ENCODE data around the gene B4GALNT1. TPM values are rescaled to one million over a fixed set of nuclear protein-coding genes. Genes with fewer than 3 reads are reported as not detected.
A peak's percentile ranks its signal among the peaks of the same experiment; 100 is the strongest.

B4GALNT1 gene
- total RNA-seq, 1 experiment from 2014 or later, result 0.40 TPM

GRCh38 chr12:57621497-57622292, 11.3 kb downstream of the B4GALNT1 start:
- DNase-seq (ENCODE audit: unreplicated experiment), result peak; percentile 35
- CTCF ChIA-PET, result interaction anchor here (0.6 to 4.2 kb wide), 20 partner anchors 9 to 332 kb away, joined by 3 to 72 read pairs (median 4); partner anchors contain the start of gene GLI1

DNA sequence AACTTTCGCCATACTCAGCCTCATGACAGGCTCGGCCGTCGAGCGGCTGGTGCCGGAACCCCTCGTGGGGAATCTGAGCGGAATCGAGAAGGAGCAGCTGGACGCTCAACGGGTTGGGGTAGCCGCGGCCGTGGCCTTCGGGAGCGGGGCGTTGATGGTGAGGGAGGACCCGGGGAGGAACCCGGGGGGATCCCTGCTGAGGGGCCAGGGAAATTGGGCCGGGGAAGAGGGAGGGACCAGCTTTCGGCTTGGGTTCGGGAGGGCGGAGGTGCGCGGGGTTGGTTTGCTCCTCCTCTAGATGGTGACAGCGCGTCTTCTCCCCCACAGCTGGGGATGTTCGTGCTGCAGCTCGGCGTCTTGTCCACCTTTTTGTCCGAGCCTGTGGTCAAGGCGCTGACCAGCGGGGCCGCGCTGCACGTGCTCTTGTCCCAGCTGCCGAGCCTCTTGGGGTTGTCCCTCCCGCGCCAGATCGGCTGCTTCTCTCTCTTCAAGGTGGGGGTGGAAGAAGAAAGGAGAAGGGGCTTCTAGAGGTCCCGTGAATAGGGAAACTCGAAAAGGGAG, 12.0 kb downstream of the B4GALNT1 start:
- Mint-ChIP-seq H3K9me3 (ENCODE audit: unreplicated experiment) (no peaks in the 10 kb centered on the region), H3K4me3 (ENCODE audit: unreplicated experiment) (peak overlapping the region; percentile 47), H3K4me1 (ENCODE audit: insufficient read depth, unreplicated experiment) (peaks cover 5% of the 10 kb centered on the region), H3K36me3 (ENCODE audit: insufficient read depth, unreplicated experiment) (no peaks in the 10 kb centered on the region), H3K27me3 (ENCODE audit: insufficient read depth, unreplicated experiment) (peaks cover 70% of the 10 kb centered on the region), H3K27ac (ENCODE audit: low read depth, unreplicated experiment) (no peak overlapping the region)
- BruUV-seq (replicated peaks), result no TSS peak
- TF ChIP-seq, protein P1, sequence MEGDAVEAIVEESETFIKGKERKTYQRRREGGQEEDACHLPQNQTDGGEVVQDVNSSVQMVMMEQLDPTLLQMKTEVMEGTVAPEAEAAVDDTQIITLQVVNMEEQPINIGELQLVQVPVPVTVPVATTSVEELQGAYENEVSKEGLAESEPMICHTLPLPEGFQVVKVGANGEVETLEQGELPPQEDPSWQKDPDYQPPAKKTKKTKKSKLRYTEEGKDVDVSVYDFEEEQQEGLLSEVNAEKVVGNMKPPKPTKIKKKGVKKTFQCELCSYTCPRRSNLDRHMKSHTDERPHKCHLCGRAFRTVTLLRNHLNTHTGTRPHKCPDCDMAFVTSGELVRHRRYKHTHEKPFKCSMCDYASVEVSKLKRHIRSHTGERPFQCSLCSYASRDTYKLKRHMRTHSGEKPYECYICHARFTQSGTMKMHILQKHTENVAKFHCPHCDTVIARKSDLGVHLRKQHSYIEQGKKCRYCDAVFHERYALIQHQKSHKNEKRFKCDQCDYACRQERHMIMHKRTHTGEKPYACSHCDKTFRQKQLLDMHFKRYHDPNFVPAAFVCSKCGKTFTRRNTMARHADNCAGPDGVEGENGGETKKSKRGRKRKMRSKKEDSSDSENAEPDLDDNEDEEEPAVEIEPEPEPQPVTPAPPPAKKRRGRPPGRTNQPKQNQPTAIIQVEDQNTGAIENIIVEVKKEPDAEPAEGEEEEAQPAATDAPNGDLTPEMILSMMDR (IDR thresholded peaks at IDR 0.05; ENCODE audit: unreplicated experiment), result no peak
- intact Hi-C loops (cut with micrococcal nuclease), result loop anchor here (1.0 to 2.0 kb wide), 2 partner anchors 38 to 162 kb away; partner anchors contain the start of gene GLI1
- no peak for DNase-seq (ENCODE audit: unreplicated experiment)
- CTCF ChIA-PET, result interaction anchor here (0.6 to 4.2 kb wide), 14 partner anchors 9 to 314 kb away, joined by 3 to 72 read pairs (median 5); partner anchors contain the start of gene B4GALNT1
- POLR2A ChIA-PET, result interaction anchor here (0.6 kb wide), 1 partner anchor 73 kb away, joined by 3 read pairs; no protein-coding TSS in a partner anchor

More at GRCh38 chr12:57621497-57622292, 11.3 kb downstream of the B4GALNT1 start:
- no peak overlapping the region for H3K27ac Mint-ChIP-seq (ENCODE audit: low read depth, unreplicated experiment)
- peak overlapping the region; percentile 47 for H3K4me3 Mint-ChIP-seq (ENCODE audit: unreplicated experiment)
- TF ChIP-seq, protein P1 (IDR thresholded peaks at IDR 0.05; ENCODE audit: unreplicated experiment), result peak; percentile 90
- POLR2A ChIA-PET, result interaction anchor here (0.9 to 1.3 kb wide), 2 partner anchors 18 to 38 kb away, joined by 3 read pairs; no protein-coding TSS in a partner anchor
- H3K9me3 Mint-ChIP-seq (ENCODE audit: unreplicated experiment), result no peaks in the 10 kb centered on the region
- no TSS peak for BruUV-seq (replicated peaks)
- intact Hi-C loops (cut with micrococcal nuclease), result loop anchor here (1.0 to 2.0 kb wide), 2 partner anchors 38 to 163 kb away; partner anchors contain the start of gene GLI1
- H3K36me3 Mint-ChIP-seq (ENCODE audit: insufficient read depth, unreplicated experiment), result no peaks in the 10 kb centered on the region
- H3K27me3 Mint-ChIP-seq (ENCODE audit: insufficient read depth, unreplicated experiment), result peaks cover 69% of the 10 kb centered on the region
- peaks cover 5% of the 10 kb centered on the region for H3K4me1 Mint-ChIP-seq (ENCODE audit: insufficient read depth, unreplicated experiment)

DNA sequence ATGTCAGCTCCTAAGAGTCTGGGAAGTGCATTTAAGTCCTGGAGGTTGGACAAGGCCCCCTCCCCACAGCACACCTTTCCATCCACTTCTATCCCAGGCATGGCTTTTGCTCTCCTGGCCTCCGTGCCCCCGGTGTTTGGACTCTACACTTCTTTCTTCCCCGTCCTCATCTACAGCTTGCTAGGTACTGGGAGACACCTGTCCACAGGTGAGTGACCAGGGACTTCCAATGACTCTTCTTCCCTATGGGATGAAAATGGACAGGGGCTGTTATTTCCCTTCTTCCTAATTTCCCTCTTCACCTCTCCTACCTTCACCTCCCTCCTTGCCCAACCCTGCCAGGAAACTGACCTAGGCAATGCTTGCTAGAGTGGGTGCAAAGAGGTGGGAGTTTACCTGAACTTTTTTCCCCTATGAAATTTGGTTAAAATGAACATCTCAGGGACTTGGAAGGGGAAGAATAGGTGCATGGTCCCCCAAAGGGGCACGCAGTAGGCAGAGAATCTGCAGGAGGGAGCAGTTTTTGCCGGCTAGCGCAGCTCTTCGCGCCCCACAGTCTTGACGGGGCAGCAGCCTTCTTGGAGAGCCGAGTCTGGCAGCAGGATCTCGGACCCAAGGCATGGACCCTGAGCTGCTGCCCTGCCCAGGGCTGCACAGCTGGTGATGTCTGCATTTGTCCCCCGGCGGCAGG, 12.6 kb downstream of the B4GALNT1 start:
- DNase-seq (ENCODE audit: unreplicated experiment), result no peak
- TF ChIP-seq, protein P1 (IDR thresholded peaks at IDR 0.05; ENCODE audit: unreplicated experiment), result no peak
- H3K9me3 Mint-ChIP-seq (ENCODE audit: unreplicated experiment), result no peaks in the 10 kb centered on the region
- H3K4me3 Mint-ChIP-seq (ENCODE audit: unreplicated experiment), result peak overlapping the region; percentile 47
- no peaks in the 10 kb centered on the region for H3K36me3 Mint-ChIP-seq (ENCODE audit: insufficient read depth, unreplicated experiment)
- CTCF ChIA-PET, result interaction anchor here (0.6 to 4.2 kb wide), 17 partner anchors 8 to 811 kb away, joined by 3 to 72 read pairs (median 4); partner anchors contain the start of gene B4GALNT1
- POLR2A ChIA-PET, result interaction anchor here (0.6 kb wide), 1 partner anchor 74 kb away, joined by 3 read pairs; no protein-coding TSS in a partner anchor
- peaks cover 5% of the 10 kb centered on the region for H3K4me1 Mint-ChIP-seq (ENCODE audit: insufficient read depth, unreplicated experiment)
- H3K27ac Mint-ChIP-seq (ENCODE audit: low read depth, unreplicated experiment), result no peak overlapping the region
- peaks cover 74% of the 10 kb centered on the region for H3K27me3 Mint-ChIP-seq (ENCODE audit: insufficient read depth, unreplicated experiment)
- intact Hi-C loops (cut with micrococcal nuclease), result loop anchor here (2.0 kb wide), 1 partner anchor 162 kb away; the partner anchor contains the start of gene GLI1
- no TSS peak for BruUV-seq (replicated peaks)
